Activated T-cell treated with anti-CD3 and anti-CD28 coated beads, Interleukin-2, amount 50 U/mL, for 48 hours (primary cell): ENCODE measurements around the gene PA2G4.
"Not testable (repeated sequence)": the region's sequence is repeated elsewhere in the genome, so short reads cannot be mapped to it uniquely, and the experiment has no call there.

Experiments used
- DNase-seq, 2 experiments: peaks; one replicate each; pipeline ENCODE4 v3.0.0-alpha.2; 2020

Gene PA2G4

DNA sequence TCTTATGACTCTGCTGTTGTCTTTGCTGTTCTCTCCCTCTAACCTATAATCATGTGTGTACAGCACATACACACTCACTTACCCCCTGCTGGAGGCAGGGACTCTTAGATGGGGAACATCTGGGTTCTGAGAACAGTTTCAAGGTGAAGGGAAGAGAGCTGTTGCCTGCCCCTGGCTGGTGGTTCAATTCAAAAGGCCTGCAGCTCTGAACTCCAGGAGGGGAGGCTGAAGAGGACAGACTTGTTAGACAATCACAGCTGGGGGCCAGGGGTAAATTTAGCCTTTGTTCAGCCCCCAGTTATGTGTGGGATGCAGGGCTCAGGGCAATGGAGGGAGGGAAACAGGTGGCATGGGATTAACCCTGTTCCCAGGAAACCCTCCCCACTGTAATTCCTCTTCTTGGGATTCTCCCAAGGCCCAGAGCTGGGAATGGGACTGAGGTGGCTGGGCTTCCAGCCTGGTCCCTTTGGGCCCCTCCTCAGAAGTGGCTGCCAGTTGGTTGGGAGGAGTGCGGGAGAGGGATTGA is 50.0 kb downstream of the PA2G4 start:
- DNase-seq = no peak

DNA sequence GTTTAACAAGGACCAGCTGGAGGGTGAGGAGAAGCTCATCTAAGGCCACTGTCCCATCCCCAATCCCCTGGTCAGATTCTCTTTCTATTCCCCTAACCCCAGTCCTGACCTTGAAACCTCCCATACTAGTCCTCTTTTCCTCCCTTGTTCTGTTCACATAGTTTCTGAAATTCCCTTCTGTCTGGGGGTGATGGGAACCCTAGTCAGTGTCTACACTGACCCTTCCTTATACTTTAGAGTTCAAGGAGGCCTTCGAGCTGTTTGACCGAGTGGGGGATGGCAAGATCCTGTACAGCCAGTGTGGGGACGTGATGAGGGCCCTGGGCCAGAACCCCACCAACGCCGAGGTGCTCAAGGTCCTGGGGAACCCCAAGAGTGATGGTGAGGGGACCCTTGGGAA is 50.5 kb downstream of the PA2G4 start:
- DNase-seq = no peak

DNA sequence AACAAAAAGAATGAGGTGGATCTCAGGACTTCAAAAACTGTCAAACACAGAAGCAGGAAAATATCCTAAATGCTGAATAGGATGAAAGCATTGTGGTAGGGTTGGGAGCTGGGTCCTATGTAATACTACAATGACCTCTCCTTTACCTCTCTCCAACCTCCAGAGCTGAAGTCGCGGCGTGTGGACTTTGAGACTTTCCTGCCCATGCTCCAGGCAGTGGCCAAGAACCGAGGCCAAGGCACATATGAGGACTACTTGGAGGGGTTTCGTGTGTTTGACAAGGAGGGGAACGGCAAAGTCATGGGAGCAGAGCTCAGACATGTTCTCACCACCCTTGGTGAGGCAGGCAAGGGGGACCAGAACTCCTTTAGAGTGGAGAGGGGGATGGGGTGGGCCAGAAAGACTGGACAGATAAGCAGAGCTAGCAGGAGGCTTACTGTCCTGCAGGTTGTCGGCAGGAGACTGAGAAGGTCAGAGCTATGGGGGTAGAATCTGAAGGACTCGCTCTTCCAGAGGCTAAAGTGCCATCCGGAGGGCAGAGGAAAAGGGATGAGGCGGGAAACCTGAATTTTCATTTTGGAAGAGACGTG is 51.0 kb downstream of the PA2G4 start:
- DNase-seq = no peak

DNA sequence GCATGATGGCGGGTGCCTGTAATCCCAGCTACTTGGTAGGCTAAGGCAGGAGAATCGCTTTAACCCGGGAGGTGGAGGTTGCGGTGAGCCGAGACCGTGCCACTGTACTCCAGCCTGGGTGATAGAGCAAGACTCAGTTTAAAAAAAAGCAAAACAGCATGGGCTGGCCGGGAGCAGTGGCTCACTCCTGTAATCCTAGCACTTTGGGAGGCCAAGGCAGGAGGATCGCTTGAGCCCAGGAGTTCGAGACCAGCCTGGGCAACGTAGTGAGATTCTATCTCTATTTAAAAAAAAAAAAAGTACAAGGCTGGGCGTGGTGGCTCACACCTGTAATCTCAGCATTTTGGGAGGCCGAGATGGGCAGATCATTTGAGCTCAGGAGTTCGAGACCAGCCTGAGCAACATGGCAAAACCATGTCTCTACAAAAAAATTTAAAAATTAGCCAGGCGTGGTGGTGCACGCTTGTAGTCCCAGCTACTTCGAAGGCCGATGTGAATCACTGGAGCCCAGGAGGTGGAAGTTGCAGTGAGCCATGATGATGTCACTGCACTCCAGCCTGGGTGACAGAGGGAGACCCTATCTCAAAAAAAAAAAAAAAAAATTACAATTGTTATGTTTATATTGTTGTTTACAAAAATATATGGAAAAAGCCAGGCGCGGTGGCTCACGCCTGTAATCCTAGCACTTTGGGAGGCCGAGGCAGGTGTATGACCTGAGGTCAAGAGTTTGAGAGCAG is 52.3 kb downstream of the PA2G4 start:
- not testable (repeated sequence) for DNase-seq

DNA sequence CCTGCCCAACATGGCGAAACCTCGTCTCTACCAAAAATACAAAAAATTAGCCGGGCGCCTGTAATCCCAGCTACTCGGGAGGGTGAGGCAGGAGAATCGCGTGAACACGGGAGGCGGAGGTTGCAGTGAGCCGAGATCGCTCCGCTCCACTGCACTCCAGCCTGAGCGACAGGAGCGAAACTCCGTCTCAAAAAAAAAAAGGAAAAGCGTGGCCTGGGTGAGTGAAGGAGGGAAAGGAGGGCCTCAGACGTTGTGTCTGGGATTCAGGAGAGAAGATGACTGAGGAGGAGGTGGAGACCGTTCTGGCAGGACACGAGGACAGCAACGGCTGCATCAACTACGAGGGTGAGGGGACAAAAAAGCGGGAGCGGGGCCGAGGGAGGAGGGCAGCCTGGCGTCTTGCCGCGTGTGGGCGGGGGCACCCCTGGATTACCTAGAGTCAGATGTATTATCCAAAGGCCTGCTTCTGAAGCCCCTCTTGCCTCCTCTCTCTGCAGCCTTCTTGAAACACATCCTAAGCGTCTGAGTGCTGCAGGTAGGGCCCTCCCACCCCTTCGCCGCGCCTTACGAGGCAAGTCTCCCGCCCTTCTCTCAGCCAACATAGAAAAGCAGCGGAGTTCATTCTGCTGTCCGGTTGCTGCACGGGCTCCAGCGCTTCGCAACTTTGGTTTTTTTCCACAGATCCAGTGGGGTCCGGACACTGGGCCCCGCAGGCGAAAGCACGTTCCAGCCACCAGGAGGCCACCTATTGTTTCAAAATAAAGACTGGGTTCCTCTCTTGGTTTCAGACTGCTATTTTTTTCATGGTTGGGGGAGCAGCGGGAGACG is 53.1 kb downstream of the PA2G4 start:
- DNase-seq = peak; percentile 75 to 79

DNA sequence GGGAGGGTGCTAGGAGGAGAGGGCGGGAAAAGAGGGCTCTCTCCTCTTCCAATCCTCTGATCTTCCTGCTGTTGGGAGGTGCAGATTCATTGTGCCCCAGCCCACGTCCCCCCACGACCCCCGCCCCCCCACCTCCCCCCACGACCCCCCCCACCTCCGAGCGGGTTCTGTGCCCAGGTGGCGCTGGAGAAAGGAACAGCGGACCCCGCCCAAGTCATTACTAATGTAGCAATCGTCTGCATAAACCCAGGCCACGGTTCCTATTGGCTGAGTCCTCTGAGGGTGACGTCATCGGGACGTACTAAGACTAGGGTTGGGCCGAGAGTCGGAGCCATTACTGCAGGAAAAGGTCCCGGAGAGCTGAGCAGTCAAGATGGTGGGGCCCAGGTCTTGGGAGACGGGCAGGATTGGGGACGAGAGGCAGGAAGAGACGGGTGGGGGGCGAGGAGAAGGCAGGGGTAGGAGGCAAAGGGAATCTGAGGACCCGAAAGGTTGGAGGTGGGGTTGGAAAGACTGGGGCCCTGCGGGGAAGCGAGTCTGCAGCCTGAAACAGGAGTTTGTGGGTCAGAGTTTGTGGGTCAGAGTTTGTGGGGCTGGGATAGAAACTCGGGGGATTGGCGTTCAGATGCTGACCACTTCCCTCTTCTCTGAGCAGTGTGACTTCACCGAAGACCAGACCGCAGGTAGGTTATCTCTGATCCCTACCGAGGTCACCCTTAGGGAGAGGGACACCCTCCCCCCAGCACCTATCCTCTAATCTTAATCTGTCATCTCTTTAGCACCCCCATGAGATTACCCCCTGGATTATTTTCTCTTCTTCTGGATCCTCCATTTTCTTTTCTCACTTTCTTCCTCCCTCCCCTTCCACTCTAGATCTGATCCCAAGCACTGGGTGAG is 53.9 kb downstream of the PA2G4 start, which contains the start of gene MYL6:
Gene MYL6, plus strand, starts transcription at position 331 of the 897 bp plus-strand sequence. Its CDS starts 43 bp downstream, at position 374.
- peak; percentile 90 to 91 for DNase-seq

DNA sequence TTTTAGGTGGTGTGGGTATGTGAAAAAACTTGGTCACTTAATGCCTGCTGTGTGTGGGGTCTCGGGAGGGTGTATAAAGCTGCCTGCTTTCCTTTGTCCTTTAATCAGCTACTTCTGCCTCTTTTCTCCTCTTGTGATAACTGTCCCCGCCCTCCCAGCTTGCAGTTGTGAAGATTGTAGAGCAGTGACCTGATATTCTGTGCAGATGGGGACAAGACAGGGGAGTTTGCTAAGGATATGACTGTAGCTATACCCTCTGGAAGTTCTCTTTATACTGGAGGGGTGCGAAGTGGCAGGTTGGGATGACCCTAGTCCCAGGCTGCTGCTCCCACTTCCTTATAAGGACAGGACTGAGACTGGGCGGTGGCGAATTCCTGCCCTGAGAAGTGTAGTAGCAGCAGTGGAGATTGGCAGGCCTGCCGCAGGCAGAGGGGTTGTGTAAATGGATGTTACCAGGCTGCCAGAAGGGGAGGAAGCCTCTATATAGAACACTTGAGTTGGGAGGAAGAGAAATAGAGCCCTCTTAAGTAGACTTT is 54.6 kb downstream of the PA2G4 start:
- peak; percentile 46 to 54 for DNase-seq

DNA sequence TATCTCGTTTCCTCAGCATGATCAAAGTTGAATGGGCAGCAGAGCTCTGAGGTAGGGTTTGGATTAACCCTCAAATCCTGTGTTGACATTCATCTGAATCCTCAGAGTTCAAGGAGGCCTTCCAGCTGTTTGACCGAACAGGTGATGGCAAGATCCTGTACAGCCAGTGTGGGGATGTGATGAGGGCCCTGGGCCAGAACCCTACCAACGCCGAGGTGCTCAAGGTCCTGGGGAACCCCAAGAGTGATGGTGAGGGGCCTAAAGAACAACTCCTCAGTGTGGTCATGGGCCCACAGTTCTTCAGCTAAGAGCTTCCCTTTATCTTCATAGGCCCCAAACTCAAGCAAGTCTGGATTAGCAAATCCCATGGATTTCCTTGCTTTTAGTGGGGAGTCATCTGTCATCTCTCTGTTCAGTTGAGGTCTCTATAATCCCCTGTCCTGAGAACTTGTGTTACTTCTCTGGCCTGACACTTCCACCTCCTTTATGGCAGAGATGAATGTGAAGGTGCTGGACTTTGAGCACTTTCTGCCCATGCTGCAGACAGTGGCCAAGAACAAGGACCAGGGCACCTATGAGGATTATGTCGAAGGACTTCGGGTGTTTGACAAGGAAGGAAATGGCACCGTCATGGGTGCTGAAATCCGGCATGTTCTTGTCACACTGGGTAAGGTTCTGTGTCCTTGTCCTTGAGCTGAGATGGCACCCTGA is 55.3 kb downstream of the PA2G4 start:
- DNase-seq = no peak

DNA sequence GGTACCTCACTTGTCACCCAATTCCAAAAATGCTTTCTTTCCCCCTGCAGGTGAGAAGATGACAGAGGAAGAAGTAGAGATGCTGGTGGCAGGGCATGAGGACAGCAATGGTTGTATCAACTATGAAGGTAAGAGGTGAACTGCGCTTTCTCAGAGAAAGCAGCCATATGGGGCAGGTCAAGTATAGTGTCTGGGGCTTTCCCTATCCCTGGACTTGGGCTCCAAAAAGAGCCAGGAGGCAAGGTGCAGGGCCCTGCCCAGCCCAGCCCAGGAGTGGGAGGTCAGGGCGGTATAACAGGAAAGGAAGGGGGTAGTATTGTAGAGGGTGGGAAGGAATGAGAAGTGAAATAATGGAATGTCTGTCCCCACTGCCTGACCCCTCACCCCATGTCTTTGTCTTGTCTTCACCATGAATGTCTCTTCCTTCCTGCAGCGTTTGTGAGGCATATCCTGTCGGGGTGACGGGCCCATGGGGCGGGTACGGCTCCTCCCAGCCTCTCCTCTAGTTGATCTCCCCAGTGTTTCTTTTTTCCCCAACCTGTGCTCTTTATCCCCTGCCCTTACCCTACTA is 55.9 kb downstream of the PA2G4 start:
- peak; percentile 65 to 74 for DNase-seq

DNA sequence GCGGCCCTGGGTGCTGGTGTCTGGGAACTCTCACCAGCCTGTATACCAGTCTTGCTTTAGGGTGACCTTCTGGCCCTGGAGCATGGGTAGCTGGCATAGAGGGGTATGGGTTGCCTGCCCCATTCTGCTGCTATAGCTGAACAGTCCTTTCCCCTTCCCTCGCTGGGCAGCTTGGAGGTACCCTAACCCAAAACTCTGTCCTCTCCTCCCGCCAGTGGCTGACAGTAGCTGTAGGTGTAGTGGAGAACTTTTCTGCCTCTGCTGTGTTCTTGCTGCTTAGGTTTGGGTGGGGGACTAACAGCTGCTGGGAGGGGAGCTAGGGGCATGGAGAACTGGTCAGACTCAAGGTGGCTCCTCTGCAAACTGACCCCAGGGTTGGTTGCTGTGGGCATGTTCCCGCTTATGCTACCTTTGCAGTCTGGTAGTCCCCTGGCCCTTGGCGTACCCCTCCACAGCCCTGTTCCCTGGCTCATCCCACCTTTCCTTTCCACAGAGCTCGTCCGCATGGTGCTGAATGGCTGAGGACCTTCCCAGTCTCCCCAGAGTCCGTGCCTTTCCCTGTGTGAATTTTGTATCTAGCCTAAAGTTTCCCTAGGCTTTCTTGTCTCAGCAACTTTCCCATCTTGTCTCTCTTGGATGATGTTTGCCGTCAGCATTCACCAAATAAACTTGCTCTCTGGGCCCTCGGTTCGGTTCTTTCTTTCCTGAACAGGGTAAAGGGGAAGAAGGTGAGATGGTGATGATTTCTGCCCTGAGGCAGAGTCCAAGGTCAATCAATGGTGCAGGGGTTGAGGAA is 56.7 kb downstream of the PA2G4 start:
- DNase-seq = no peak

DNA sequence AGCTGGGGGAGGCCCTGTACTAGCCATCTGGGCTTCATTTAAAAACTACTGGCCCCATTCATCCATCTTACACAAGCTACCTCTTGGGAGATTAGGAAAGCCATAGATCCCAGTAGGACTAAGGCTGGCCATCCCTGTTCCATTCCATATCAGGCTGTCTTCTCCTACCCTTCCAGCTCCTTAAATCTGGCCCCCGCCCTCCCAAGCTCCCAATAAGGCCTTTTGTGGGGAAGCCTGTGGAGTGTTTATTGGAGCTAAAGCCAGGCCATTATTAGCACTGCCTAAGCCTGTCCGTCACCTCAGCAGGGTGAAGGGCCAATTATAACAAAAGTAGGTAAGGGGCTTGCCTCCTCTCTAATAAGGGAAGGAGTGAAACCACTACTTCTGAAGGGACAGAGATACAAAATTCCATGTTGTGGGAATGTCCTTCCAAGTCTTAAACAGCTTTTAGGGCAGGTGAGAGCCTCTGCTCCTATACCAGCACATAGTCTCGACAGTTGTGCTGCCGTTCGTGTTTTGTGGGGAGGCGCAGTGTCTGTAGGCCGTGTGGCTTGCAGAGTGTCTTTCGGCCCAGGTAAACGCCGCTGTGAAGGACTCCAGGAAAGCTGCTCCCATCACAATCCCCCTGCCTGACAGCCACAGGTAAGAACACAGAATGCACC is 57.5 kb downstream of the PA2G4 start:
- no peak for DNase-seq

DNA sequence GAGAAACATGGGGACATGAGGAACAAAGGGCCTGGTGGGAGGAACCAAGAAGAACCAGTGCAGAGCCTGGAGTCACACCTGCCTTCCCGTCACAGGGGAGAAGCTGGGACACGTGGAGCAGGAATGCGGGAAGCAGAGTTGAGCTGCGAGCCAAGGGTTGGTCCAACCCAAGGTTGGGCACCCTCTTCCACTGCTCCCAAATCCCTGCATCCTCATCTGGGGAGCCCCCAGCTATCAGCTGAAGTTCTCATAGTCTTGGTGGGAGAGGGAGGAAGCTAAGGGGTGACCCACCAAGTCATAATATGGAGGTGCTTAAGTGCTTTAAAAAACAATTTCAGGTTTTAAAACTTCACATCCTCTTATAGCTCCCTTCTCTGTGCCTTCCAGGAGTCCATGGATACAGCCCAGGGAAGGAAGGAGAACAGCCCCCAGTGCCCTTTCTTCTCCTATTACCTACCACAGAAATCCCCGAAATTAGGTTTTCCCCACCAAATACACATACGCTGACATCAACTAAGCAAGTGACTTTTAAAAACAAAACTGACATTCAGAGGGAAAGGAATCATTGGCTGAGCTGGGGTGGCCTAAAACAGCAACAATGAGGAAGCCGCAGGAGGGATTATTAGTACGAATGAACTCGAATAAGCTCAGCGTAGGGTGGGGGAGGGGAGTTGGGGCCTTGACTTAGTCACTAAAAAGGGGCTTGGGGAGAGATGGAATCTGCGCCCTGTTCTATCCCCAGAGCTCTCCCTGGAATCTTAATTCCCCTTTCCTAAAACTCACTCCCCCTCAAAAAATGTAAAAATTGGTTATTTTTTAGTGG is 58.3 kb downstream of the PA2G4 start:
- DNase-seq = no peak
